K562 (cell line): ENCODE measurements around the gene GRIN2D. TPM values are rescaled to one million over a fixed set of nuclear protein-coding genes. Genes with fewer than 3 reads are reported as not detected.

Source experiments
- ELF1 ChIP-seq: fragments of 200-800 bp; sonication (Bioruptor generic); IDR thresholded peaks from 2 replicates; pipeline ENCODE4 v1.6.1; 2016; ENCODE audit warnings: missing genetic modification characterization, missing compliant biosample characterization
- ETS1 ChIP-seq: conservative IDR thresholded peaks from 2 replicates; pipeline ENCODE4 v1.6.1; 2011; ENCODE audit warnings: low read depth, mild to moderate bottlenecking, low read length; ENCODE audit not compliant: control insufficient read depth
- HCFC1 ChIP-seq: IDR thresholded peaks from 2 replicates; pipeline ENCODE4 v1.6.1; 2012; ENCODE audit warnings: low read depth, low read length, improper control_type of control experiment
- KHSRP ChIP-seq: fragments of 450-650 bp; IDR thresholded peaks from 2 replicates; pipeline ENCODE4 v1.6.1; 2017
- MBD2 ChIP-seq: sonication (generic); IDR thresholded peaks from 2 replicates; pipeline ENCODE4 v1.6.1; 2016; ENCODE audit warnings: low read depth, borderline replicate concordance
- MITF ChIP-seq: IDR thresholded peaks from 2 replicates; pipeline ENCODE4 v1.6.1; 2014; ENCODE audit warnings: antibody characterized with exemption
- POLR2G ChIP-seq: fragments of 200-400 bp; formaldehyde crosslinking; IDR thresholded peaks from 2 replicates; pipeline ENCODE4 v1.6.1; 2017; ENCODE audit warnings: low read depth, mild to moderate bottlenecking, antibody characterized with exemption, low read length, moderate library complexity
- SIX5 ChIP-seq, 2 experiments: IDR thresholded peaks; 2 replicates each; pipeline ENCODE4 v1.6.1; 2011; ENCODE audit warnings: low read length in 2 of 2, borderline replicate concordance in 1 of 2, low read depth in 1 of 2, mild to moderate bottlenecking in 1 of 2, moderate library complexity in 1 of 2; ENCODE audit not compliant: insufficient read depth in 1 of 2
- SMARCA5 ChIP-seq: fragments of 450-650 bp; IDR thresholded peaks from 2 replicates; pipeline ENCODE4 v1.6.1; 2016
- SP2 ChIP-seq: IDR thresholded peaks from 2 replicates; pipeline ENCODE4 v1.6.1; 2011; ENCODE audit warnings: mild to moderate bottlenecking, low read depth, low read length, moderate library complexity; ENCODE audit not compliant: poor library complexity, severe bottlenecking; ENCODE audit errors: extremely low read depth
- TFAP4 ChIP-seq: sonication (generic); formaldehyde crosslinking; IDR thresholded peaks from 2 replicates; pipeline ENCODE4 v1.8.0; 2022; ENCODE audit warnings: missing genetic modification reagents, mild to moderate bottlenecking, moderate library complexity, borderline replicate concordance
- YY1 ChIP-seq, 3 experiments: IDR thresholded peaks; 2 replicates each; pipeline ENCODE4 v1.6.1; 2011; ENCODE audit warnings: low read length in 2 of 3, mild to moderate bottlenecking in 2 of 3, moderate library complexity in 2 of 3, borderline replicate concordance in 1 of 3, control low read depth in 1 of 3, low read depth in 1 of 3; ENCODE audit not compliant: insufficient read depth in 3 of 3, insufficient replicate concordance in 2 of 3, control insufficient read depth in 1 of 3, insufficient read length in 1 of 3; ENCODE audit errors: extremely low read depth in 1 of 3
- ZBTB33 ChIP-seq: sonication (generic); formaldehyde crosslinking; IDR thresholded peaks from 2 replicates; pipeline ENCODE4 v1.8.1; 2023; ENCODE audit warnings: mild to moderate bottlenecking, missing genetic modification reagents
- polyA plus RNA-seq, 8 experiments: library from polyadenylated mRNA; depleted of rRNA in 4 of 8; stranded (reverse) in 5 of 8; unstranded in 3 of 8; fragments of >200 nt; fragmentation: Nextera tagmentation in 2 of 8; fragmentation: Illumina TruSeq in 1 of 8; extraction: Ambion mirVana in 2 of 8; extraction: Trizol in 1 of 8; gene quantifications; 2 replicates each; pipeline versions ENCODE4 v1.2.1 to v1.2.3, GENCODE V29; 2011 to 2014; ENCODE audit warnings: inconsistent platforms in 1 of 8, missing spikeins in 1 of 8
- total RNA-seq, 7 experiments: library from RNA; depleted of rRNA in 6 of 7; stranded (reverse); fragments of >200 nt in 6 of 7; fragmentation: Illumina TruSeq in 2 of 7; extraction: Trizol in 2 of 7; gene quantifications; 2 replicates each; pipeline versions ENCODE4 v1.2.1 to v1.2.3, GENCODE V29; 2011 to 2021; ENCODE audit warnings: low replicate concordance in 1 of 7
- TF ChIP-seq, protein P1 (sequence below), 3 experiments: fragments of 200-800 bp in 1 of 3; sonication (Bioruptor generic) in 1 of 3; sonication (generic) in 1 of 3; formaldehyde crosslinking in 1 of 3; IDR thresholded peaks; 2 replicates each; pipeline versions ENCODE4 v1.6.1 to v1.8.0; 2016 to 2022; ENCODE audit warnings: mild to moderate bottlenecking in 2 of 3, missing compliant biosample characterization in 2 of 3, missing genetic modification characterization in 2 of 3, missing genetic modification reagents in 1 of 3
- TF ChIP-seq, protein P2 (sequence below), 2 experiments: fragments of 200-800 bp in 1 of 2; sonication (Bioruptor generic) in 1 of 2; sonication (generic) in 1 of 2; formaldehyde crosslinking in 1 of 2; IDR thresholded peaks in 1 of 2; conservative IDR thresholded peaks in 1 of 2; 2 replicates each; pipeline versions ENCODE4 v1.5.0 to v1.6.1; 2016 to 2020; ENCODE audit warnings: missing compliant biosample characterization in 1 of 2, missing genetic modification characterization in 1 of 2, missing genetic modification reagents in 1 of 2

Gene GRIN2D
- total and polyA plus RNA-seq, 9 of the 15 experiments (the other 6 are each of a cell fraction or from before 2014, with no cell fraction given) = 0.32 to 31.5 (median 1.8) TPM

DNA sequence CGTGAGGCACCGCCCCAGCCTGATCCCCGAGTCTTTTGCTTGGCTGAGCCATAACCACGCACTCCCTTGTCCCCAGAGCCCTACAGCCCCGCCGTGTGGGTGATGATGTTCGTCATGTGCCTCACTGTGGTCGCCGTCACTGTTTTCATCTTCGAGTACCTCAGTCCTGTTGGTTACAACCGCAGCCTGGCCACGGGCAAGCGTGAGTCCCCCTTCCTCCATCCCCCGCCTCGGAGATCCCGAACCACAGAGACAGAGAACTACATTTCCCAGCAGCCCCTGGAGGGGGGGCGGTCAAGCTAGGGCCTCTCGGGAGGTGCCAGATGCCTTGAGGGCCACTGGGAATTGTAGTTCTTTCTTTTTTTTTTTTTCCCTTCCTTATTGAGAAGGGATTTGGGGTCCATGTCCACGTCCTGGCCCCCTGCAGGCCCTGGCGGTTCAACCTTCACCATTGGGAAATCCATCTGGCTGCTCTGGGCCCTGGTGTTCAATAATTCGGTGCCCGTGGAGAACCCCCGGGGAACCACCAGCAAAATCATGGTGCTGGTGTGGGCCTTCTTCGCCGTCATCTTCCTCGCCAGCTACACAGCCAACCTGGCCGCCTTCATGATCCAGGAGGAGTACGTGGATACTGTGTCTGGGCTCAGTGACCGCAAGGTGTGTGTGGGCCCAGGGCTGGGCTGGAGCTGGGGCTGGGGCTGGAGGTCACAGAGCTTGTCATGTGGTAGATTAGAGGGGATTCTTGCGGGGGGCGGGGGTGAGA lies 25.9 kb downstream of the GRIN2D start (continued):
- TF ChIP-seq, protein P1, sequence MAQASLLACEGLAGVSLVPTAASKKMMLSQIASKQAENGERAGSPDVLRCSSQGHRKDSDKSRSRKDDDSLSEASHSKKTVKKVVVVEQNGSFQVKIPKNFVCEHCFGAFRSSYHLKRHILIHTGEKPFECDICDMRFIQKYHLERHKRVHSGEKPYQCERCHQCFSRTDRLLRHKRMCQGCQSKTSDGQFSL (CRISPR knock-in tag; IDR thresholded peaks at IDR 0.05) = peak; percentile 98
- TF ChIP-seq, protein P1 (tag; IDR thresholded peaks at IDR 0.05) = peak in 1 of 2 experiments; percentile 92; a peak in 2 of 4 replicates
- TF ChIP-seq POLR2G (peak; percentile 38; the same call in 1 of the 2 replicates), ELF1 (tag) (no peak), ZBTB33 (CRISPR knock-in tag) (0 out of 2 replicates have a peak, but pooled peaks have one; percentile 23), SMARCA5 (no peak), KHSRP (no peak), MBD2 (0 out of 2 replicates have a peak, but pooled peaks have one; percentile 43), TFAP4 (CRISPR knock-in tag) (0 out of 2 replicates have a peak, but pooled peaks have one; percentile 31), SP2 (peak; percentile 7), ETS1 (peak; percentile 95), MITF (no peak), HCFC1 (peak; percentile 94), SIX5 (IDR thresholded peaks at IDR 0.05; ENCODE audit: borderline replicate concordance in 1 of 2, insufficient read depth in 1 of 2, low read depth in 1 of 2, low read length in 2 of 2) (peak; percentile 93 to 95), YY1 (IDR thresholded peaks at IDR 0.05; ENCODE audit: borderline replicate concordance in 1 of 3, control insufficient read depth in 1 of 3, extremely low read depth in 1 of 3, insufficient read depth in 3 of 3, insufficient read length in 1 of 3, insufficient replicate concordance in 2 of 3, low read depth in 1 of 3, low read length in 2 of 3) (no peak)
- TF ChIP-seq, protein P2, sequence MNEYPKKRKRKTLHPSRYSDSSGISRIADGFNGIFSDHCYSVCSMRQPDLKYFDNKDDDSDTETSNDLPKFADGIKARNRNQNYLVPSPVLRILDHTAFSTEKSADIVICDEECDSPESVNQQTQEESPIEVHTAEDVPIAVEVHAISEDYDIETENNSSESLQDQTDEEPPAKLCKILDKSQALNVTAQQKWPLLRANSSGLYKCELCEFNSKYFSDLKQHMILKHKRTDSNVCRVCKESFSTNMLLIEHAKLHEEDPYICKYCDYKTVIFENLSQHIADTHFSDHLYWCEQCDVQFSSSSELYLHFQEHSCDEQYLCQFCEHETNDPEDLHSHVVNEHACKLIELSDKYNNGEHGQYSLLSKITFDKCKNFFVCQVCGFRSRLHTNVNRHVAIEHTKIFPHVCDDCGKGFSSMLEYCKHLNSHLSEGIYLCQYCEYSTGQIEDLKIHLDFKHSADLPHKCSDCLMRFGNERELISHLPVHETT (CRISPR knock-in tag; conservative IDR thresholded peaks at IDR 0.05 in 1 of 2, IDR thresholded peaks at IDR 0.05 in 1 of 2) = 0 out of 4 replicates have a peak, but pooled peaks of 1 of the 2 experiments have one; percentile 13
